Spinal cord (tissue), 10 donors: Measurements from ENCODE around the gene RWDD4. TPM values are rescaled to one million over a fixed set of nuclear protein-coding genes. Genes with fewer than 3 reads are reported as not detected.
A peak's percentile ranks its signal among the peaks of the same experiment; 100 is the strongest.

Experiments used
- DNase-seq, 6 donors: peaks; one replicate each; pipeline versions ENCODE4 v3.0.0 to v3.0.0-alpha.2; 2013 to 2015; ENCODE audit warnings: low spot score in 6 of 6, low read depth in 4 of 6
- H3K27ac ChIP-seq: one replicate; pipeline ENCODE4 v1.5.1; 2013; ENCODE audit warnings: low read depth, low read length, control low read depth
- H3K27me3 ChIP-seq: one replicate; pipeline ENCODE4 v1.6.1; 2013; ENCODE audit warnings: low read length; ENCODE audit not compliant: control insufficient read depth, insufficient read depth
- H3K36me3 ChIP-seq: one replicate; pipeline ENCODE4 v1.6.1; 2013; ENCODE audit warnings: low read length; ENCODE audit not compliant: control insufficient read depth, insufficient read depth
- H3K4me1 ChIP-seq: one replicate; pipeline ENCODE4 v1.6.1; 2013; ENCODE audit warnings: low read length; ENCODE audit not compliant: control insufficient read depth, insufficient read depth
- H3K4me3 ChIP-seq: one replicate; pipeline ENCODE4 v1.5.1; 2013; ENCODE audit warnings: low read depth, low read length, control low read depth
- H3K9me3 ChIP-seq: one replicate; pipeline ENCODE4 v1.6.1; 2013; ENCODE audit warnings: low read length; ENCODE audit not compliant: control insufficient read depth, insufficient read depth
- WGBS: methylation state at CpG from one replicate; pipeline ENCODE4 v1.1.5; 2013; ENCODE audit warnings: missing lambda C conversion rate; ENCODE audit not compliant: insufficient coverage; 5-methylcytosine and 5-hydroxymethylcytosine counted together
- long read RNA-seq, 4 donors: transcript quantifications; one replicate each; lab custom pipeline, GENCODE V29; 2026
- polyA plus RNA-seq, 2 donors: library from polyadenylated mRNA; unstranded; fragments of 120-200 nt; gene quantifications; one replicate each; pipeline ENCODE4 v1.2.1, GENCODE V29; 2013; ENCODE audit not compliant: insufficient read length in 2 of 2
- total RNA-seq, 2 donors: library from RNA; depleted of rRNA in 1 of 2; stranded (reverse); fragments of 120-200 nt in 1 of 2; fragments of >200 nt in 1 of 2; gene quantifications; one replicate each; pipeline versions ENCODE4 v1.2.3 to v1.2.4, GENCODE V29; 2013 to 2014
- donor health status: healthy.

The RWDD4 gene
- total RNA-seq (10 to 100 TPM; 22.2 to 31.1 TPM), polyA plus RNA-seq (10 to 100 TPM; 20.9 to 26.1 TPM)
- long read RNA-seq, donor 1, partial matches to known transcripts, result 0 of 3 reads
- long read RNA-seq, donor 1, other reads (novel, unspliced or antisense), result 0 of 3 reads
- long read RNA-seq, donor 2, partial matches to known transcripts, result 0 of 2 reads
- long read RNA-seq, donor 2, other reads (novel, unspliced or antisense), result 0 of 2 reads
- long read RNA-seq, donor 3, partial matches to known transcripts, result 0 of 2 reads
- long read RNA-seq, donor 3, other reads (novel, unspliced or antisense), result 0 of 2 reads
- long read RNA-seq, donor 4, transcript RWDD4-202 (7 exons, 2,590 nt), result major isoform, 16 of 29 reads
- long read RNA-seq, donor 4, partial matches to known transcripts, result 13 of 29 reads
- long read RNA-seq, donor 4, other reads (novel, unspliced or antisense), result 0 of 29 reads

DNA sequence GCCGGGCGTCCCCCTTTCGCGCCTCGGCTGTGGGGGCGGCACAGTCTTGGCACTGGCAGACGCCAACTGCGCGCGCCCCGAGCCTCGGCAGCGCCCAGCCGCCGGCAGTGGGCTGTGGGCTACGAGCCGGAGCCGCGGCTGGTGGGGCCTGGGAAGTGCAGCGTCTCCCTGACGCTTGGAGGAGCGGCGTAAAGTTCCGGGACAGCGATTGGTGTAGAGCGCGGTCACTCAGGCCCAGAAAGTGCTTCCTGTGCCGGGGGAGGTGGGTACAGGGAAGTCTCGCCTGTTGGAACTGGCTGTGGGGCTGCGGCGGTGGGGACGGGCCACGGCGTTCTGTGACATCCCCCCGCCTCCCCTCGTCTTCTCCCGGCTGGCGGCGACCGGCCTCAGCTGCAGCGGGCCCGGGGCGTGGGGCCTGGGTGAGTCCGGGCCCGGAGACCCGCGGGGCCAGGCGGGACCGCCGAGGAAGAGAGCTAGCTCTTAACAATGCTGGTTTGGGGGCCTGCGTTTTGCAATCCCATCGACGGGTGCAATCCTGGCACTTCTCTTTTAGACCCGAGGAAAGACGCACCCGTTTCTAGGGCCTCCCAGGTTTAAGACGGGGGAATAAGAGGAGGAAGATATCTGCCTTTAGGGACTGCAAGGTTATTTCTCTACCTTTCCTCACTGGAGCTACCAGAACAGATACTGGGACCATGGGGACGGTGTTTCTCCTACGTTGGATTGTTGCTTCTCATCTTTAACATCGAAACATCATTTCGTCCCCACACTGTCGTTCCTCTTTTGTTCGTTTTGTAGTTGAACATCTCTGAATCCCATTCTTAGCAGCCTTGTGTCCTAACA lies at the start of gene RWDD4, which contains the start of gene TRAPPC11:
Gene RWDD4 (minus strand): TSS at position 157 of the 843 bp plus-strand sequence. CDS start 233 bp downstream, outside the sequence.
Gene TRAPPC11 (plus strand): TSS at position 265 of the 843 bp plus-strand sequence. CDS start 4,575 bp downstream, outside the sequence.
- 0% methylated on average over 46 of the region's 63 CpGs for WGBS
- H3K4me3 ChIP-seq, result peak within 1 kb of the TSS; percentile 71
- peak; percentile 96 to 100 (median 97) for DNase-seq
- H3K36me3 ChIP-seq, result peaks cover 2% of the 10 kb centered on the region
- H3K4me1 ChIP-seq, result peaks cover 6% of the 10 kb centered on the region
- peak within 1 kb of the TSS; percentile 88 for H3K27ac ChIP-seq
- H3K9me3 ChIP-seq, result no peaks in the 10 kb centered on the region
- no peaks in the 10 kb centered on the region for H3K27me3 ChIP-seq

DNA sequence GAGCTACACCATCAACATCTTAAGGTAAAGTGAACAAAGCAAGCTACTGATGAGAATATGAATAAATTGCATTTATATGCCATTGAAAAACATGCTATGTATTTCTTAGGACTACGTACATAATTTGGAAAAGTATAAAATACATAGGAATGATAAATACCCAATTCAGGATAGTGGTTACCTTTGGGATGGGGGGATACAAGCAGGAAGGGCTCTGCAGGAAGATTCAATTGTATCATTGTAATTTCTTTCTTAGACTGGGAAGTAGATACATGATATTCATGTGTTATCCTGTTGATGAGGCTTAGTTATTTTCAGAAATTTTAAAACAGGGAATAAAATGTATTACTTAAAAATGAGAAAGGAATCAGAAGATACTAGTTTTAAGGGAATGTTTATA lies 43.5 kb upstream of the RWDD4 start:
- no peak for DNase-seq
- Histone ChIP-seq H3K27me3 (no peaks in the 10 kb centered on the region), H3K9me3 (no peaks in the 10 kb centered on the region), H3K36me3 (peaks cover 34% of the 10 kb centered on the region), H3K4me1 (no peaks in the 10 kb centered on the region), H3K4me3 (no peak overlapping the region), H3K27ac (no peak overlapping the region)
- WGBS, result no CpG with 5 or more reads among the region's 1 CpG

DNA sequence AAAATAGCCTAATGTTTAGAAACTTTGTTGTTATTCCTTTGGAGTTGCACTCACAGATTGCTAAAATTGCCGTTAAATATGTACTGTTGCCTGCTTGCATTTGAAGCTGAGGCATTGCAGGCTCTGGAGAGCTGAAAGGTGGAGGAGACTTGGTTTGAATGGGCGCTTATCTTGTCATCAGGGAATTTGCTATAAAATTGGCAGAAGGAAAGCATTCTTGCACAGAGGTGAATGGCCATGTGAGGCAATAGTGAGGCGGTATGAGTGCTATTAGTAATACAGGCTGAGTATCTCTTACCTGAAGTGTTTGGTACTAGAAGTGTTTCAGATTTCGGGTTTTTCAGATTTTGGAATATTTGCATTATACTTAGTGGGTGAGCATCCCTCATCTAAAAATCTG lies 41.4 kb upstream of the RWDD4 start:
- no peaks in the 10 kb centered on the region for H3K9me3 ChIP-seq
- H3K4me1 ChIP-seq, result no peaks in the 10 kb centered on the region
- no peaks in the 10 kb centered on the region for H3K27me3 ChIP-seq
- H3K4me3 ChIP-seq, result no peak overlapping the region
- no peak for DNase-seq
- H3K27ac ChIP-seq, result no peak overlapping the region
- H3K36me3 ChIP-seq, result peaks cover 32% of the 10 kb centered on the region
- 96% methylated on average over 2 of the region's 4 CpGs for WGBS

DNA sequence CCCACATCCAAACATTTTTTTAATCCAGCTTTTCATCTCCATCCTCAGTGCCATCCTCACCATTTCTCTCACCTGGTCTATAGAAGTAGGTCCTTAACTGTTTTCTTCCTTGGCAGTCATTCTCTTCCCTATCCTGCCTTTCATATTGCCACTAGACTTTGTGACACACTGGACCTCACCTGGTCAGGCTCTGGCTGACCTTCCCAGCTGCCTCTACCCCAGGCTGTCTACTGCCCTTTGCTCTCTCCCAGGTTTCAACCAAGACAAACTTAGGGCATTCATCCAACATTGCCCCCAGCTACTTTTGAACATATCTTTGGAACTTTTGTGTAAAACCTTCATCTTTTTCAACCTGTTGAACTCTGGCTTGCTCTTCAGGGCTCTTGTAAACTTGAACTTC lies 39.9 kb upstream of the RWDD4 start:
- Histone ChIP-seq H3K9me3 (no peaks in the 10 kb centered on the region), H3K4me1 (no peaks in the 10 kb centered on the region), H3K27ac (no peak overlapping the region), H3K36me3 (peaks cover 31% of the 10 kb centered on the region), H3K27me3 (no peaks in the 10 kb centered on the region), H3K4me3 (no peak overlapping the region)
- no peak for DNase-seq

DNA sequence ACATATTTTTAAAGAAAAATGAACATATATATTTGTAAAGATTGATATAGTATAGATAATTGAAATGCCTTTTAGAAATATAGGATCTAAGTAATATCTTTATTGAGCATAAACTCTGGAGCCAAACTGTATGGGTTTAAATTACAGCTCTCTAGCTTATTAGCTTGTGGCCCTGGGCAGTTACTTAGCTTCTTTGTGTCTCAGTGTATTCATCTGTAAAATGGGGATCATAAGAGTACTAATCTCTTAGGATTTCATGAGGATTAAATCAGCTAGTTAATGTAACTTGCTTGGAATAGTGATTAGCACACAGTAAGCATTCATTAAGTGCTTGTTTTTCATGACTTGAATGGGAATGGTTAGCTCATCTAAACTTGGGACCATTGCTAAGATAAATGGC lies 32.9 kb upstream of the RWDD4 start:
- no peak for DNase-seq
- Histone ChIP-seq H3K4me1 (no peaks in the 10 kb centered on the region), H3K27me3 (no peaks in the 10 kb centered on the region), H3K4me3 (no peak overlapping the region), H3K27ac (no peak overlapping the region), H3K36me3 (peaks cover 26% of the 10 kb centered on the region), H3K9me3 (no peaks in the 10 kb centered on the region)

DNA sequence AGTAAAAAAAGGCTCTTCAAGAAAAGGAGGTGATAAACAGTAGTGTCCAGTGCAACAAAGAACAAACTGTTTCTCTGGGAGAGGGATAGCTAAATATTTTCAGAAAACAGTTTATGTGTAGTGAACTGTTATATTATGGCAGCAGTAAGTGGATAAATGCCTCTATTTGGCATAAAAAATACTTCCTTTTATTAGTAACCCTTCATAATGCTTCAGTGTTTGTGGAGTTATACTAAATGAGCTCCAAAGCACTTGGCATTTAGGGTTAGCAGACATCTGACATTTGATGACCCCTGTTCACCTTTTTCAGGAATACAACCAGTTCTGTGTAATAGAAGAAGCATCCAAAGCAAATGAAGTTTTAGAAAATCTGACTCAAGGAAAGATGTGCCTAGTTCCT lies 32.0 kb upstream of the RWDD4 start:
- H3K9me3 ChIP-seq, result no peaks in the 10 kb centered on the region
- no peak overlapping the region for H3K27ac ChIP-seq
- no peak for DNase-seq
- no peaks in the 10 kb centered on the region for H3K4me1 ChIP-seq
- H3K27me3 ChIP-seq, result no peaks in the 10 kb centered on the region
- H3K4me3 ChIP-seq, result no peak overlapping the region
- H3K36me3 ChIP-seq, result peaks cover 27% of the 10 kb centered on the region

DNA sequence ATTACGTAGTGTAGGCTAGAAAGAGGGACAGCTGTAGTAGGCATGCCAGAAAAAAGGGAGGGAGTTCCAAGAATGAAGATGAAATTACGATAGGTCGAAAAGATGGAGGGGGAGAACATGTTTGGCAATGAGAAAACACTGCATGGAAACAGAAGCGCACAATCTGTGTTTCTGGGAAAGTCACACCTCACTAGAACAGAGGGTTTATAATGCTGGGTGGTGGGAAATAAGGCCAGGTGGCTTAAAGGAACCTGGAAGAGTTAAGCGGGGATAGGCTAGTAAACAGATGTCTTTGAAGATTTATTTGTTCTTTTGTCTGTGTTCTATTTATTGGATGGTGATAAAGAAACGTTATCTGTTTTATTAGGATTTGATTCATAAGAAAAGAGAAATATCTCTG lies 29.2 kb upstream of the RWDD4 start:
- 90% methylated on average over 6 of the region's 6 CpGs for WGBS
- peak in 1 of 6 donors; percentile 21 for DNase-seq

DNA sequence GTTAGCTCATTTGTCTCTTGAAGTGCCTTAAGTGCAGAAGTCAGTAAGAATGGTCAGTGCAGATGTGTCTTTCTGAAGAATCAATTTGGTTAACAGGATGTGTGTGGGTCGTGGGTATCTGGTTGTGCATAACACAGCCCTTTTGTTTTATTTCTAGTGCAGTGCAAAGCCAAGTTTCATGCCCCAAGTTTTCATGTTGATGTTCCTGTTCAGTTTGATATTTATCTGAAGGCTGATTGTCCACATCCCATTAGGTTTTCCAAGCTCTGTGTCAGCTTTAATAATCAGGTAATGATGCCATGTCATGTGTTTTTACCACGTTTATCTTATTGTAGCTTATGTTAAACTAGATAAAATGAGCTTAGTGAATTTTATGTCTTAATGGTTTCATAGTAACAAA lies 27.5 kb upstream of the RWDD4 start:
- 100% methylated on average over 1 of the region's 2 CpGs for WGBS
- DNase-seq, result no peak

More for the DNA sequence above, 29.2 kb upstream of the RWDD4 start:
- no peak overlapping the region for H3K4me3 ChIP-seq
- no peak overlapping the region for H3K27ac ChIP-seq
- no peaks in the 10 kb centered on the region for H3K9me3 ChIP-seq
- peaks cover 26% of the 10 kb centered on the region for H3K36me3 ChIP-seq
- no peaks in the 10 kb centered on the region for H3K27me3 ChIP-seq
- no peaks in the 10 kb centered on the region for H3K4me1 ChIP-seq

DNA sequence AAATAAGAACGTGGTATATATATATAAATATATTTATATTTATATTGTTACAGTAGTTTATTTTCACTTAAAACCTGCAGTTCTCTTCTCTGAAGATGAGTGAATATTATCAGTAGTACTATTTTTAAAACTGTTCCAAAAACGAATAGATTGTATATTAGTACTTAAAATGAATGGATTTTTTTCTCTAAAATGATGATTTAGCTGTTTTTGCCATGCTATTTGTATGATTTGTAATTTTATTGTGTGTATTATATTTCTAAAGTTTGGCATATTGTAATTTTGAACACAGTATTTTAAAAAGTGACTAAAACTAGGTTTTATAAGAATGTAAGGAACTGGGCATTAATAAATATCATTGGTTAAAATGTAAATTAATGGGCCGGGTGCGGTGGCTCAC lies 22.1 kb upstream of the RWDD4 start:
- Histone ChIP-seq H3K36me3 (peaks cover 29% of the 10 kb centered on the region), H3K9me3 (no peaks in the 10 kb centered on the region)

More for the DNA sequence above, 27.5 kb upstream of the RWDD4 start:
- Histone ChIP-seq H3K27ac (no peak overlapping the region), H3K4me3 (no peak overlapping the region), H3K36me3 (peaks cover 26% of the 10 kb centered on the region), H3K9me3 (no peaks in the 10 kb centered on the region), H3K27me3 (no peaks in the 10 kb centered on the region), H3K4me1 (no peaks in the 10 kb centered on the region)

More for the DNA sequence above, 22.1 kb upstream of the RWDD4 start:
- WGBS, result no CpG with 5 or more reads among the region's 4 CpGs
- DNase-seq, result no peak
- no peak overlapping the region for H3K27ac ChIP-seq
- no peaks in the 10 kb centered on the region for H3K4me1 ChIP-seq
- no peak overlapping the region for H3K4me3 ChIP-seq
- no peaks in the 10 kb centered on the region for H3K27me3 ChIP-seq
